ENCODE measurements around the gene UBN2.

Gene UBN2

GRCh38 chr7:139294241-139294640 is 63.2 kb downstream of the UBN2 start:
- TF ChIP-seq CTCF (IDR thresholded peaks at IDR 0.05; ENCODE audit: insufficient read depth, low read length), result no peak
- no peaks in the 10 kb centered on the region for H3K27me3 ChIP-seq (ENCODE audit: insufficient read depth, poor library complexity, severe bottlenecking)
- no peak overlapping the region for H3K4me3 ChIP-seq (replicated peaks; ENCODE audit: insufficient read depth, low read length)
- DNase-seq (ENCODE audit: low read depth in 1 of 2, low spot score in 1 of 2), result no peak
- H3K27ac ChIP-seq (replicated peaks), result no peak overlapping the region

DNA sequence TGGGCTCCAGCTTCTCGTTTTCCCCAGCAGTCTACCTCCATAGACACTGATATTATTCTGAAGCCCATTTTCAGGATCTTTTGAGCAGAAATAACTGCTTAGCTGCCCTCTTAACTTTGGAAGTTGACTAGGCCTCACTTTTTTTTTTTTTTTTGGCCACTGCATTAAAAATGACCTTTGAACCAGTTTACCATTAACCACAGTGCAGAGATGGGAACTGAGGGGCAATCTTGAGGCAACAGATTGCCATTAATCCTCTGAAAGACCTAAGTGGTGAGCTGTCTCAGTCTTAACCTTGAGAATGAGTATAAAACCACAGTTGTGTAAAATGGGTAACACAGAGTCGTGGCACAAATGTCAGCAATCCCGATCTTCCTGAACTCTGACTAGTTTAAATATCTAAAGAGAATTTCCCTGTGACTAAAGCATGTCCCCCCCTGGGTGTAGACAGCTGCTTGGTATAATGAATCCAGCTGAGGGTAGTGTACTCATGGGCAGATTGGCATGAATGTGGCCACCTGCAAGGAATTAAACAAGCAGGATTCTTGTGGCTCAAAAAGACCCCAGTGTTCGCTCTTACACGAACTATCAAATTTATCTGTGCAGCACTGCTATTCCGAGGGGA is 64.0 kb downstream of the UBN2 start:
- no peak overlapping the region for H3K4me3 ChIP-seq (replicated peaks; ENCODE audit: insufficient read depth, low read length)

DNA sequence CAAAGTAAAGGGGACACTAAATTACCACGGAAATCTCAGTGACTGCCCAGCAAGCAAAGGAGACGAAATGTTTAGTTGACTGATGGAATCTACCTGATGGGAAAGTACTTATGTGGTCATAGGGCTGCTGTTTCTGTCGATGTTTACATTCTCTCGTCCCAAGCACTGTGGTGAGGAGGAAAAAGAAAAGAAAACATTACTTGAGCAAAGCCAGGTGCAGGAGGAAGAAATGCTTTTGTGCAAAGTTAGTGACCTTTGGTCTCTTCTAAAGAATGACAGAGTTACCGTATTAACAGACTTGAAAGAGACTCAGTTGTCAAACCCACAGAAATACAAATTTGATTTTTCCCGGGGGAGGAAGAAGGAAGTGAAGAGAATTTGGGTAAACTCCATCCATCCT is 66.8 kb downstream of the UBN2 start:
- no peak for DNase-seq (ENCODE audit: low read depth in 1 of 2, low spot score in 1 of 2)
- TF ChIP-seq POLR2AphosphoS5 (IDR thresholded peaks at IDR 0.05; ENCODE audit: low read depth) (no peak), GABPA (IDR thresholded peaks at IDR 0.05; ENCODE audit: low read depth) (no peak), REST (IDR thresholded peaks at IDR 0.05; ENCODE audit: insufficient replicate concordance, low read depth) (no peak), CTCF (IDR thresholded peaks at IDR 0.05; ENCODE audit: insufficient read depth, low read length) (no peak), SPI1 (IDR thresholded peaks at IDR 0.05; ENCODE audit: borderline replicate concordance, low read depth) (no peak)
- Histone ChIP-seq H3K27ac (replicated peaks) (no peak overlapping the region), H3K27me3 (ENCODE audit: insufficient read depth, poor library complexity, severe bottlenecking) (no peaks in the 10 kb centered on the region), H3K4me3 (replicated peaks; ENCODE audit: insufficient read depth, low read length) (no peak overlapping the region)

More for the DNA sequence above, 64.0 kb downstream of the UBN2 start:
- Histone ChIP-seq H3K27ac (replicated peaks) (no peak overlapping the region), H3K27me3 (ENCODE audit: insufficient read depth, poor library complexity, severe bottlenecking) (no peaks in the 10 kb centered on the region)
- no peak for DNase-seq (ENCODE audit: low read depth in 1 of 2, low spot score in 1 of 2)
- TF ChIP-seq CTCF (IDR thresholded peaks at IDR 0.05; ENCODE audit: insufficient read depth, low read length) (no peak), SPI1 (IDR thresholded peaks at IDR 0.05; ENCODE audit: borderline replicate concordance, low read depth) (no peak), GABPA (IDR thresholded peaks at IDR 0.05; ENCODE audit: low read depth) (no peak), REST (IDR thresholded peaks at IDR 0.05; ENCODE audit: insufficient replicate concordance, low read depth) (no peak), POLR2AphosphoS5 (IDR thresholded peaks at IDR 0.05; ENCODE audit: low read depth) (no peak)

- DNase-seq (ENCODE audit: low read depth in 1 of 2, low spot score in 1 of 2), result no peak
- H3K4me3 ChIP-seq (replicated peaks; ENCODE audit: insufficient read depth, low read length), result no peak overlapping the region
- no peaks in the 10 kb centered on the region for H3K27me3 ChIP-seq (ENCODE audit: insufficient read depth, poor library complexity, severe bottlenecking)
- no peak overlapping the region for H3K27ac ChIP-seq (replicated peaks)
- no peak for TF ChIP-seq SPI1 (IDR thresholded peaks at IDR 0.05; ENCODE audit: borderline replicate concordance, low read depth)
- no peak for TF ChIP-seq CTCF (IDR thresholded peaks at IDR 0.05; ENCODE audit: insufficient read depth, low read length)
- no peak for TF ChIP-seq REST (IDR thresholded peaks at IDR 0.05; ENCODE audit: insufficient replicate concordance, low read depth)
- TF ChIP-seq POLR2AphosphoS5 (IDR thresholded peaks at IDR 0.05; ENCODE audit: low read depth), result no peak
- no peak for TF ChIP-seq GABPA (IDR thresholded peaks at IDR 0.05; ENCODE audit: low read depth)
These were observed 68.3 kb downstream of the UBN2 start for GRCh38 chr7:139299296-139299695.

Data from HL-60 (cell line).